Gastroesophageal sphincter (tissue), 4 donors: ENCODE measurements around the gene LIF. TPM values are rescaled to one million over a fixed set of nuclear protein-coding genes. Genes with fewer than 3 reads are reported as not detected.

Experiments used
- ATAC-seq: fragments of 150-250 bp; one replicate; pipeline ENCODE4 v1.9.1; 2016; ENCODE audit warnings: mild to moderate bottlenecking, moderate library complexity
- H3K27ac ChIP-seq, 4 donors: fragments of 200-600 bp; sonication (generic) in 3 of 4; 1 replicate in 3 of 4; 2 replicates in 1 of 4; pipeline ENCODE4 v1.5.1; 2016 to 2019
- H3K27me3 ChIP-seq: fragments of 200-600 bp; sonication (generic); one replicate; pipeline ENCODE4 v1.5.1; 2019
- H3K36me3 ChIP-seq, 2 donors: fragments of 200-600 bp; sonication (generic); one replicate each; pipeline ENCODE4 v1.5.1; 2019; ENCODE audit warnings: control low read depth in 1 of 2
- H3K4me1 ChIP-seq, 3 donors: fragments of 200-600 bp; sonication (generic); 1 replicate in 2 of 3; 2 replicates in 1 of 3; pipeline ENCODE4 v1.5.1; 2016 to 2019; ENCODE audit warnings: control low read depth in 2 of 3
- H3K4me3 ChIP-seq, 2 donors: fragments of 200-600 bp; sonication (generic); one replicate each; pipeline ENCODE4 v1.5.1; 2019; ENCODE audit warnings: mild to moderate bottlenecking in 1 of 2, moderate library complexity in 1 of 2
- H3K9me3 ChIP-seq, 3 donors: fragments of 200-600 bp; sonication (generic); one replicate each; pipeline ENCODE4 v1.5.1; 2017 to 2019; ENCODE audit warnings: control low read depth in 2 of 3
- EP300 ChIP-seq: sonication (generic); formaldehyde crosslinking; IDR thresholded peaks from one replicate; pipeline ENCODE4 v1.6.1; 2017; ENCODE audit warnings: antibody characterized with exemption, mild to moderate bottlenecking
- POLR2A ChIP-seq, 2 donors: fragments of 450-650 bp; IDR thresholded peaks; one replicate each; pipeline ENCODE4 v1.6.1; 2017; ENCODE audit warnings: antibody characterized with exemption in 2 of 2, mild to moderate bottlenecking in 2 of 2, moderate library complexity in 1 of 2
- POLR2AphosphoS5 ChIP-seq: sonication (generic); formaldehyde crosslinking; IDR thresholded peaks from one replicate; pipeline ENCODE4 v1.6.1; 2017; ENCODE audit warnings: antibody characterized with exemption
- WGBS, 2 donors: methylation state at CpG; one replicate each; pipeline ENCODE4 v1.1.5; 2018; ENCODE audit warnings: low coverage in 1 of 2; 5-methylcytosine and 5-hydroxymethylcytosine counted together
- total RNA-seq, 4 donors: library from RNA; depleted of rRNA; stranded (reverse); fragments of >200 nt; gene quantifications; one replicate each; pipeline ENCODE4 v1.1.0, GENCODE V29; 2016
- TF ChIP-seq, protein P1 (sequence below), 4 experiments: fragments of 200-600 bp in 2 of 4; fragments of 450-650 bp in 2 of 4; sonication (generic) in 1 of 4; IDR thresholded peaks; one replicate each; pipeline ENCODE4 v1.5.1; 2017 to 2019; ENCODE audit warnings: antibody characterized with exemption in 4 of 4, mild to moderate bottlenecking in 2 of 4, moderate library complexity in 2 of 4

The LIF gene
- total RNA-seq, 4 donors from 2014 or later: 0.58 to 15.8 (median 0.59) TPM; not detected in 1

DNA sequence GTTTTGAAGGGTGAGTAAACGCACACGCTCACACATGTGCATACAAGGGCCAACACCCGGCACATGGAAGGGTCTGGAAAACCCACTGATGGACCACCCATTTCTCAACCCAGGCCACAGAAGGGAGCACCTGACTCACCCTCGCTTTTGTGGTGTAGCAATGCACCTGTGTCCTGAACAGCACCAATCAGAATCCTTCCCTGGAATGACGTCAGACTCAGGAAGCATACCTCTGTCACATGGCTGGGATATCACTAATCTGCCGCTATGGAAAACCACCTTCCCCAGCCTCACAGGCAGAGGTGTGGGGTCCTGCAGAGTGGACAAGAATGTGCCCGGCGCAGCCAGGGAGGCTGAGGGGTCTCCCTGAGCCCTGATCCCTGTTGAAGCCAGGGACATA, 29.1 kb upstream of the LIF start:
- Histone ChIP-seq H3K27ac (no peak overlapping the region), H3K36me3 (no peaks in the 10 kb centered on the region), H3K4me3 (no peak overlapping the region), H3K4me1 (peaks cover 0 to 10% (median 5%) of the 10 kb centered on the region in 3 donors), H3K27me3 (no peaks in the 10 kb centered on the region), H3K9me3 (no peaks in the 10 kb centered on the region)
- no peak for ATAC-seq
- 58 to 100% methylated on average over 2 of the region's 8 CpGs for WGBS, 2 donors
- TF ChIP-seq, protein P1, sequence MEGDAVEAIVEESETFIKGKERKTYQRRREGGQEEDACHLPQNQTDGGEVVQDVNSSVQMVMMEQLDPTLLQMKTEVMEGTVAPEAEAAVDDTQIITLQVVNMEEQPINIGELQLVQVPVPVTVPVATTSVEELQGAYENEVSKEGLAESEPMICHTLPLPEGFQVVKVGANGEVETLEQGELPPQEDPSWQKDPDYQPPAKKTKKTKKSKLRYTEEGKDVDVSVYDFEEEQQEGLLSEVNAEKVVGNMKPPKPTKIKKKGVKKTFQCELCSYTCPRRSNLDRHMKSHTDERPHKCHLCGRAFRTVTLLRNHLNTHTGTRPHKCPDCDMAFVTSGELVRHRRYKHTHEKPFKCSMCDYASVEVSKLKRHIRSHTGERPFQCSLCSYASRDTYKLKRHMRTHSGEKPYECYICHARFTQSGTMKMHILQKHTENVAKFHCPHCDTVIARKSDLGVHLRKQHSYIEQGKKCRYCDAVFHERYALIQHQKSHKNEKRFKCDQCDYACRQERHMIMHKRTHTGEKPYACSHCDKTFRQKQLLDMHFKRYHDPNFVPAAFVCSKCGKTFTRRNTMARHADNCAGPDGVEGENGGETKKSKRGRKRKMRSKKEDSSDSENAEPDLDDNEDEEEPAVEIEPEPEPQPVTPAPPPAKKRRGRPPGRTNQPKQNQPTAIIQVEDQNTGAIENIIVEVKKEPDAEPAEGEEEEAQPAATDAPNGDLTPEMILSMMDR (IDR thresholded peaks at IDR 0.05): no peak
- TF ChIP-seq EP300: no peak
- no peak for TF ChIP-seq POLR2AphosphoS5
- TF ChIP-seq POLR2A (IDR thresholded peaks at IDR 0.05): no peak

GRCh38 chr22:30274437-30274812, 27.9 kb upstream of the LIF start:
- TF ChIP-seq POLR2AphosphoS5 (no peak), POLR2A (IDR thresholded peaks at IDR 0.05) (no peak), EP300 (no peak)
- TF ChIP-seq, protein P1 (IDR thresholded peaks at IDR 0.05): no peak
- no peak for ATAC-seq

DNA sequence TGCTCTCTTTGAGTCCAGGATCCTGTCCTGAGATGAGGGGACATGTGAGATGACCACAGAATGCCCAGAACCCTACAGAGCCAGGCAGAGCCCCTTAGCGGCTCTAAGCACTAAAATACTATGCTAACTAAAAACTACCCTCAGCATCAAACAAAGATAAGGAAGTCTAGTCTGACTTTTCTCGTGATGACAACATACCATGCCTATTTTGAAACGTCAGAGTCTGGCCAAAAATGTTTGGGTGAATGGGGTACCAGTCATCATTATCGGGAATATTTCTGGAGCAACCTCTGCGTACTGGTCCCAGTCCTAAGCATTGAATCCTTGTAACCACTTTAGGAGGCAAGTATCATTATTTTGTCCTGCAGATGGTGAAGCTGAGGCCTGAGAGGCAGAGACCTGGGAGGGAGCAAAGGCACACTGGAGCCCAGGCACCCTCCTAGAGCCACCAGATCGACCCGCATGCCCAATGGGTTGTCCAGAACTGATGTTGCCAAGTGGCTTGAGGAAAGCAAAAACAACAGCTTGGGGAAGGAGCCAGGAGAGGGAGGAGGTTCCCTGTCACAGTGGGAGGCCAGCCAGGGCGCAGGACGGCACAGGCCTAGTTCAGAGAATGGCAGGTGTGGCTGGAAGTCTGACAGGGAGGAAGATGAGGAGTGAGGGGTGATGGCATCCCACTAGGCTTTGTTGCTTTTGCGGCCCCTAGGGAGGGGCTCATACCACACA, 27.3 kb upstream of the LIF start:
- Histone ChIP-seq H3K27ac (no peak overlapping the region), H3K4me3 (no peak overlapping the region), H3K4me1 (peaks cover 0 to 10% (median 5%) of the 10 kb centered on the region in 3 donors), H3K9me3 (no peaks in the 10 kb centered on the region), H3K27me3 (no peaks in the 10 kb centered on the region), H3K36me3 (no peaks in the 10 kb centered on the region)
- TF ChIP-seq EP300: no peak
- TF ChIP-seq POLR2A (IDR thresholded peaks at IDR 0.05): no peak
- TF ChIP-seq, protein P1 (IDR thresholded peaks at IDR 0.05): no peak
- TF ChIP-seq POLR2AphosphoS5: no peak
- 44 to 77% methylated on average over 3 to 7 of the region's 10 CpGs for WGBS, 2 donors
- no peak for ATAC-seq

More at GRCh38 chr22:30274437-30274812, 27.9 kb upstream of the LIF start:
- no peaks in the 10 kb centered on the region for H3K27me3 ChIP-seq
- WGBS, 2 donors: 86 to 92% methylated on average over 3 to 9 of the region's 9 CpGs
- H3K36me3 ChIP-seq: no peaks in the 10 kb centered on the region
- no peak overlapping the region for H3K4me3 ChIP-seq
- H3K9me3 ChIP-seq: no peaks in the 10 kb centered on the region
- peaks cover 0 to 10% (median 5%) of the 10 kb centered on the region in 3 donors for H3K4me1 ChIP-seq
- no peak overlapping the region for H3K27ac ChIP-seq

DNA sequence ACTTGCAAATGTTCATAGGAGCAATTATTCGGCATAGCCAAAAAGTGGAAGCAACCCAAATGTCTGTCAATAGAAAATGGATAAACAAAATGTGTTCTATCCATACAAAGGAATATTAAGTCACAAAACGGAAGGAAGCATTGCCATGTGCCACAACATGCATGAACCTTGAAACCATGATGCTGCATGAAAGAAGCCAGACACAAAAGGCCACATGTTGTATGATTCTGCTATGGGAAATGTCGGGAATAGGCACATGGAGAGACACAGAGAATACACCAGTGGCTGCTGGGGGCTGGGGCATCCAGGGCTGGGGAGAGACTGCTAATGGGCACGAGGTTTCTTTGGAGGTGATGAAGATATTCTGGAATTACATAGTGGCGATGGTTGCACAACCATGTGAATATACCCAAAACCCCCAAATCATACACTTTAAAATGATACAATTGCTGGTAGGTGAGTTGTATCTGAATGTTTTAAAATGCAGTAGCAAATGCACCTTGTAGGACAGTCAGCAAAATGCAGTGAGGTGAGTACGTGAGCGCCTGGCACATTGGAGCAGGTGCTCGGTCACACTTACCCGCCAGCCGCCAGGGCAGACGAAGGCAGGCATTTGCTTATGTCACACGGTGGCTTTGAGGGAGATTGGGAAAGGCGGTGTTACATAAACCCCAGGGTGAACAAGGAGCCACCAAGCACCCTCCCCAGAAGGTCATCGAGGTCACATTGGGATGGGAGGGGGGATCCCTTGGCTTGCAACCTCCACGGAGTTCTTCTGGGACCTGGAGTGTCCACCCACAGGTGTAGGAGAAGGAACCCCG, 26.4 kb upstream of the LIF start:
- TF ChIP-seq EP300 (no peak), POLR2AphosphoS5 (no peak), POLR2A (IDR thresholded peaks at IDR 0.05) (no peak)
- TF ChIP-seq, protein P1 (IDR thresholded peaks at IDR 0.05): no peak
- 71 to 81% methylated on average over 5 to 11 of the region's 16 CpGs for whole genome bisulfite sequencing, 2 donors
- no peak for ATAC-seq

More for the DNA sequence above, 26.4 kb upstream of the LIF start:
- H3K36me3 ChIP-seq: no peaks in the 10 kb centered on the region
- no peak overlapping the region for H3K4me3 ChIP-seq
- H3K27me3 ChIP-seq: no peaks in the 10 kb centered on the region
- H3K27ac ChIP-seq: no peak overlapping the region
- peaks cover 0 to 5% (median 2%) of the 10 kb centered on the region in 3 donors for H3K4me1 ChIP-seq
- H3K9me3 ChIP-seq: no peaks in the 10 kb centered on the region
